ENCODE data around the gene SUPT20H.

GRCh38 chr13:37070145-37070695 lies 10.7 kb upstream of the SUPT20H start:
- no peak for TF ChIP-seq CTCF (IDR thresholded peaks at IDR 0.05)
- no peak for TF ChIP-seq POLR2A (IDR thresholded peaks at IDR 0.05)
- TF ChIP-seq POLR2AphosphoS5 (IDR thresholded peaks at IDR 0.05) = no peak
- no peak for TF ChIP-seq EP300 (IDR thresholded peaks at IDR 0.05)

All from upper lobe of left lung (tissue), 4 donors.